Dendritic cell treated with granulocyte-macrophage colony-stimulating factor and Interleukin-4, amounts not matched to agents 40 ng/mL and 50 ng/mL, for 4 days (primary cell): ENCODE data around the gene PRKRIP1.
A peak's percentile ranks its signal among the peaks of the same experiment; 100 is the strongest.
"Not testable (repeated sequence)": the region's sequence is repeated elsewhere in the genome, so short reads cannot be mapped to it uniquely, and the experiment has no call there.

Experiments
- H3K27ac Mint-ChIP-seq: one replicate; pipeline ENCODE4 v1.8.0; 2022; ENCODE audit warnings: mild to moderate bottlenecking, mixed read lengths
- H3K27me3 Mint-ChIP-seq: one replicate; pipeline ENCODE4 v1.8.0; 2022; ENCODE audit warnings: mild to moderate bottlenecking, mixed read lengths
- H3K36me3 Mint-ChIP-seq: one replicate; pipeline ENCODE4 v1.8.0; 2022; ENCODE audit warnings: low read depth, mixed read lengths
- H3K4me1 Mint-ChIP-seq: one replicate; pipeline ENCODE4 v1.8.0; 2022; ENCODE audit warnings: low read depth, mixed read lengths
- H3K4me3 Mint-ChIP-seq: one replicate; pipeline ENCODE4 v1.8.0; 2022; ENCODE audit warnings: mild to moderate bottlenecking, moderate library complexity, mixed read lengths
- H3K9me3 Mint-ChIP-seq: one replicate; pipeline ENCODE4 v1.8.0; 2022; ENCODE audit warnings: mixed read lengths
- intact Hi-C: fragments of 100-400 bp; cut with micrococcal nuclease; formaldehyde crosslinking; loops from one replicate; pipeline ENCODE4 v1.15.0; 2022

PRKRIP1 gene

DNA sequence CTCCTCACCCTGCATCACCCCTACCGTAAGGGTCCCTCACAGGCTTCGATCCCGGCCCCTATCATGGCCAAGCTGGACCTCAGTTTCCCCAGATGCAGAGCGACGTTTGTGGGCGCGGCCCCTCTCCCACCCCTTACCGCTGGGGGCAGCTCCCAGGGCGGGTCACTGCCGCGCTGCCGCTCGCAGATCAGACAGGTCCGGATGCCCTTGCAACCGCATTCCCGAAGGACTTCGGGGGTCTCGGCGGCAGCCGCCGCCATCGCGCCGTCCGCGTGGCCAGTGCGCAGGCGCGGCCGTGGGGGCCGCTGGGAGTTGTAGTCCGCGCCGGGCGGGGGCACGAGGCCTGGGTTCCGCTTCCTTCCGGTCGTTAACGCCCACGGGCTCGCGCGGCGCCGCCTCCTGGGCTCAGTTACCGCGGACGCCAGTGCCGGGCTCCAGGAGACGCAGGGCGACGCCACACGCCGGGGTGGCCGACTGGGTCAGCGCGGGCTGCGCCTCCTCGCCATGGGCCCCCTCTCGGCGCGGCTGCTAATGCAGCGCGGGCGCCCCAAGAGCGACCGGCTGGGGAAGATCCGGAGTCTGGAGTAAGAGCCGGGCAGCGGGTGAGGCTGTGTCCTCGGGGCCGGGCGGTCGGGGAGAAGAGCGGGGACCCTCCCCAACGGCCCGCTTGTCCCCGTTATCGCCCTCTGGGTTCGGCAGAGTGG is 68.6 kb downstream of the PRKRIP1 start, which contains the start of the genes ALKBH4 and LRWD1:
ALKBH4 (minus strand) TSS at position 287 of the 704 bp plus-strand sequence; CDS start at position 260, 27 bp downstream.
LRWD1 (plus strand) TSS at position 408 of the 704 bp plus-strand sequence; CDS start at position 505, 97 bp downstream.
- H3K9me3 Mint-ChIP-seq = no peaks in the 10 kb centered on the region
- intact Hi-C loops = loop anchor here (2.0 kb wide), 1 partner anchor 34 kb away; no protein-coding TSS in a partner anchor
- H3K27me3 Mint-ChIP-seq = peaks cover 6% of the 10 kb centered on the region
- peak within 1 kb of the TSS; percentile 94 for H3K4me3 Mint-ChIP-seq
- H3K36me3 Mint-ChIP-seq = peaks cover 67% of the 10 kb centered on the region
- peak within 1 kb of the TSS; percentile 91 for H3K27ac Mint-ChIP-seq
- peaks cover 40% of the 10 kb centered on the region for H3K4me1 Mint-ChIP-seq

DNA sequence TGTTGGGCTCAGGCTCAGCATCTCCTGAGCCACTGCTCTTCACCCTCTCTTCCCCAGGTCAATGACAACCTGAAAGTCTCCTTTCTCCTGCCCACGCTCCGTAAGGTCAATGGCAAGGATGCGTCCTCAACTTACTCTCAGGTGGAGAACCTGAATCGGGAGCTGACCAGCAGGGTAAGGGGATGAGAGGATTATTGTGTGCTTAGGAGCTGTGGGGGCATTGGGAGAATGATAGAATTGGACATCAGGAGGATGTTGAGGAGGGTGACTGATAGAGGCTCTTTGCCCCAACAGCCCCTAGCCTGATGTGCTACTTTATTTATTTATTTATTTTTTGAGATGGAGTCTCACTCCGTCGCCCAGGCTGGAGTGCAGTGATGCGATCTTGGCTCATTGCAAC is 69.9 kb downstream of the PRKRIP1 start:
- H3K36me3 Mint-ChIP-seq = peaks cover 57% of the 10 kb centered on the region
- H3K27ac Mint-ChIP-seq = peak overlapping the region; percentile 91
- H3K4me3 Mint-ChIP-seq = no peak overlapping the region
- peaks cover 38% of the 10 kb centered on the region for H3K4me1 Mint-ChIP-seq
- no peaks in the 10 kb centered on the region for H3K9me3 Mint-ChIP-seq
- H3K27me3 Mint-ChIP-seq = peaks cover 6% of the 10 kb centered on the region
- intact Hi-C loops = no loop called here

DNA sequence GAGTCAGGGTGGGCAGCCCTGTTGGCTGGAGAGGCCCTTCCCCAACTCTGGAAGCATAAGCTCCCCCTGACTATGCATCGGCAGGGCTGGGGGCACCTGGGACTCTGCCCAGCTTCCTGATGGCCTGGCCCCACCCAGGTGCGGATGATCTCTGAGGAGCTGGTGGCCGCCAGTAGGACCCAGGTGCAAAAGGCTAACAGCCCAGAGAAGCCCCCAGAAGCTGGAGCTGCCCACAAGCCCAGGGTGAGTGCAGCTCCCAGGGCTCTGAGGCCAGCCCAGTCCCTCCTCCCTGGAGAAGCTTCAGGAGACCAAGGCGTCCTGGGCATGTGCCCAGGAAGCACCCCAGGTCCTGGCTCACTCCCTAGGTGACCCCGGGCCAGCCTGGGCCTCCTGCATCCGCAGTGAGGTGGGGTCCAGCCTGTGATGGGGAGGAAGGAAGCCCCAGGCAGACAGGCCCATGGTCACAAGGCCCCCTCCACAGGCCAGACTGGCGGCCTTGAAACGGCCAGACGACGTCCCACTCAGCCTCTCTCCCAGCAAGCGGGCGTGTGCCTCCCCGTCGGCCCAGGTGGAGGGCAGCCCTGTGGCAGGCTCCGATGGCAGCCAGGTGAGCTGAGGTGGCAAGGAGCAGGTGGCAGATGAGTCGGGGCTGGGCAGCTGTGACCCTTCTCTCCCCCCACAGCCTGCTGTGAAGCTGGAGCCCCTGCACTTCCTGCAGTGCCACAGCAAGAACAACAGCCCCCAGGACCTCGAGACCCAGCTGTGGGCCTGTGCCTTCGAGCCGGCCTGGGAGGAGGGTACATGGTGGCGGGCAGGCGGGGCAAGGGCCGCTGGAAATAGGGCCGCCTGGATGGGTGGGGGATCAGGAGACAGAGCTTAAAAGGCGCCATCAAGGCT is 71.7 kb downstream of the PRKRIP1 start:
- H3K4me1 Mint-ChIP-seq = peaks cover 28% of the 10 kb centered on the region
- intact Hi-C loops = no loop called here
- H3K27me3 Mint-ChIP-seq = peaks cover 6% of the 10 kb centered on the region
- no peak overlapping the region for H3K27ac Mint-ChIP-seq
- H3K9me3 Mint-ChIP-seq = no peaks in the 10 kb centered on the region
- H3K36me3 Mint-ChIP-seq = peaks cover 63% of the 10 kb centered on the region
- no peak overlapping the region for H3K4me3 Mint-ChIP-seq

DNA sequence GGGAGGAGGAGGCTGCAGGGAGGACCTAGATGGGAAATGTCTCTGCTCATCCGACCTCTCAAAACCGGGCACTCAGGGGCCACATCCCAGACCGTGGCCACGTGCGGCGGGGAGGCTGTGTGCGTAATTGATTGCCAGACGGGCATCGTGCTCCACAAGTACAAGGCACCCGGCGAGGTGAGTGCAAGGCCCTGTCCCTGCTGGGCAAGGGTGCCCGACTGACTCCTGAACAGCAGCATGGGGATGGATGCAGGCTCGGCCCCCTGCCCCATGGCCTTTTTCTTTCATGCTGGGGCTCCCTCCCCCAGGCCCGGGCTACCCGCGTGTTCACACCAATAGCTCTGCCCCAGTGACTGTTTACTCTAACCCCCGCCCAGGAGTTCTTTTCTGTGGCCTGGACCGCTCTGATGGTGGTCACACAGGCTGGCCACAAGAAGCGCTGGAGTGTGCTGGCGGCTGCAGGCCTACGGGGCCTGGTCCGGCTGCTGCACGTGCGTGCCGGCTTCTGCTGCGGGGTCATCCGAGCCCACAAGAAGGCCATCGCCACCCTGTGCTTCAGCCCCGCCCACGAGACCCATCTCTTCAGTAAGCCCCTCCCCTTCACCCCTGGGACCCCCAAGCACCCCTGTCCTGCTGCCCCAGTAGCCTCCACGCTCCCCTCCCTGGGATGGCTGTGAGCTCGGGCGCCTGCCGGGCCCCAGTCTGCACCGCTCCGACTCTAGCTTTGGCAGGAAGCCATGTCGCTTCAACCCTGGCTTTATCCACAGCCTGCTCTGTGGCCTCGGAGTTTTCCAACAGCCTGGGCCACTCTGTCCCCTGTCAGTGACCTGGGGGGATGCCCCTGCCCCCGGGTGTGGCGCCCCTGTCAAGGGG is 72.6 kb downstream of the PRKRIP1 start:
- intact Hi-C loops = no loop called here
- Mint-ChIP-seq H3K4me1 (peaks cover 25% of the 10 kb centered on the region), H3K4me3 (no peak overlapping the region), H3K27ac (no peak overlapping the region), H3K36me3 (peaks cover 72% of the 10 kb centered on the region), H3K27me3 (peaks cover 6% of the 10 kb centered on the region), H3K9me3 (no peaks in the 10 kb centered on the region)

GRCh38 chr7:102469351-102469971 is 73.3 kb downstream of the PRKRIP1 start:
- Mint-ChIP-seq H3K9me3 (no peaks in the 10 kb centered on the region), H3K4me3 (no peak overlapping the region), H3K4me1 (peaks cover 18% of the 10 kb centered on the region), H3K27ac (no peak overlapping the region), H3K36me3 (peaks cover 71% of the 10 kb centered on the region), H3K27me3 (peaks cover 6% of the 10 kb centered on the region)
- intact Hi-C loops = no loop called here

DNA sequence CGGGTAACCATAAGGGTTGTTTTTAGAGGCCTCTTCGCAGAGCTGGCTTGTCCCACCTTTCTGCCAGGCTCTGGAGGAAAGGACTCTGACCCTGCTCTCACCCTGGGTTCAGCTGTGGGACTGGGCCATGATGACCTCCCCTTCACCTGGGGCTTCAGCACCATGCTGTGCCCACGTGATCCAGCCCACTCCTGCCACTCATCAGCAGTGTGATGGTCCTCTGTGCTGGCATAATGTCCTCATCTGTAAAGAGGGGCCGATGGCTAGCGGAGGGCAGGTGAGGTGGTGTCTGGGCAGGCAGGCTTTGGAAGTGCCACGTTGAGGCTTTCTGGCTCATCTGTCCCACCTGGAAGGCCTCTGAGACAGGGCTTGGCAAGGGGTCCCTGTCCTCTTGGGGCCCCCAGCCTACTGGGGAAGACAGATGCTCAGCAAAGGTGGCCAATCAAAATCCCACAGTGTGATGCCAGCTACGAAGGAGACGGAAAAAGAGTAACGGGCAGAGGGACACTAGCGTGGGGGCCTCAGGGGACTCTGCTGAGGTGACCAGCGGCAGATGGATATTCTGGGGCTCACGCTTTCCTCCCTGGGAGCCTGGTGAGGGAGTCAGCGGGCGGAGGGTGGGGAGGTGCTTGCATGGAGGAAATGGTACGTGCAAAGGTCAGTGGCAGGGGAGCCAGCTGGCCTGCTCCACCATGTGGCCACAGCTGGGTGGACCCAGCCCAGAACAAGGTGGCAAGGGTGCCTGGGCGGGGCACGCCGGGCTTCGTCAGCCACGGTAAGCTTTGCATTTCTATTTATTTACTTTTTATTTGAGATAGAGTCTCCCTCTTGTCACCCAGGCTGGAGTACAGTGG is 74.0 kb downstream of the PRKRIP1 start:
- no peaks in the 10 kb centered on the region for H3K9me3 Mint-ChIP-seq
- H3K4me3 Mint-ChIP-seq = no peak overlapping the region
- peaks cover 6% of the 10 kb centered on the region for H3K27me3 Mint-ChIP-seq
- H3K27ac Mint-ChIP-seq = no peak overlapping the region
- H3K4me1 Mint-ChIP-seq = peaks cover 16% of the 10 kb centered on the region
- H3K36me3 Mint-ChIP-seq = peaks cover 64% of the 10 kb centered on the region
- intact Hi-C loops = no loop called here

GRCh38 chr7:102471791-102472125 is 75.6 kb downstream of the PRKRIP1 start:
- Mint-ChIP-seq H3K36me3 (peaks cover 59% of the 10 kb centered on the region), H3K4me1 (peaks cover 5% of the 10 kb centered on the region), H3K27ac (peak overlapping the region; percentile 38), H3K4me3 (no peak overlapping the region), H3K27me3 (no peaks in the 10 kb centered on the region), H3K9me3 (no peaks in the 10 kb centered on the region)
- intact Hi-C loops = no loop called here

DNA sequence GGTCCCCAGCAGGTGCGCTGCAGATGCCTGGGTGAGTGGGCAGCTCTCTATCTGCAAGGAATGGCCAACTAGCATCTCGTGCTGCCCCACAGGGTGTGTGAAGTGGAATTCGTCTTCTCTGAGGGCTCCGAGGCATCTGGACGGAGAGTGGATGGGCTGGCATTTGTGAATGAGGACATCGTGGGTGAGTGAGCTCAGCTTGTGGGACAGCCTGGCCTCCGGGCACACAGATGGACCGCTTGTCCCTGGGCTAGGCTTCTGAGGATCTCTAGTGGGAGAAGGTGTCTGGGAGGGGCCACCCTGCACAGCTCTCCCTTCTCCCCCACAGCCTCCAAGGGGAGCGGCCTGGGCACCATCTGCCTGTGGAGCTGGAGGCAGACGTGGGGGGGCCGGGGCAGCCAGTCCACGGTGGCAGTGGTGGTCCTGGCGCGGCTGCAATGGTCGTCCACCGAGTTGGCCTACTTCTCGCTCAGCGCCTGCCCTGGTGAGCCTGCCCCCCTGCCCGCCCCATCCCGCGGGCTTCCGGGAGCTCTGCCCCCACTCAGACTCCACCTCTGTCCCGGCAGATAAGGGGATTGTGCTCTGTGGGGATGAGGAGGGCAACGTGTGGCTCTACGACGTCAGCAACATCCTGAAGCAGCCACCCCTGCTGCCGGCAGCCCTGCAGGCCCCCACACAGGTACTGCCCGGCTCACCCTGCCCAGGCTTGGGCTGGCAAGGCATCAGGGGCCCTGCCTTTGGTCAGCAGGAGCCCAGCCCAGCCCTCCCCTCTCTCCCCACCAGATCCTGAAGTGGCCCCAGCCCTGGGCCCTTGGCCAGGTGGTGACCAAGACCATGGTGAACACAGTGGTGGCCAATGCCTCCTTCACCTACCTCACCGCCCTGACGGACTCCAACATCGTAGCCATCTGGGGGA is 76.2 kb downstream of the PRKRIP1 start:
- intact Hi-C loops = no loop called here
- Mint-ChIP-seq H3K9me3 (no peaks in the 10 kb centered on the region), H3K27me3 (no peaks in the 10 kb centered on the region), H3K27ac (no peak overlapping the region), H3K4me3 (no peak overlapping the region), H3K36me3 (peaks cover 53% of the 10 kb centered on the region), H3K4me1 (peaks cover 5% of the 10 kb centered on the region)

GRCh38 chr7:102473271-102473991 is 77.3 kb downstream of the PRKRIP1 start:
- intact Hi-C loops = no loop called here
- Mint-ChIP-seq H3K27ac (no peak overlapping the region), H3K9me3 (no peaks in the 10 kb centered on the region), H3K4me3 (no peak overlapping the region), H3K4me1 (peaks cover 5% of the 10 kb centered on the region), H3K27me3 (no peaks in the 10 kb centered on the region), H3K36me3 (peaks cover 42% of the 10 kb centered on the region)

DNA sequence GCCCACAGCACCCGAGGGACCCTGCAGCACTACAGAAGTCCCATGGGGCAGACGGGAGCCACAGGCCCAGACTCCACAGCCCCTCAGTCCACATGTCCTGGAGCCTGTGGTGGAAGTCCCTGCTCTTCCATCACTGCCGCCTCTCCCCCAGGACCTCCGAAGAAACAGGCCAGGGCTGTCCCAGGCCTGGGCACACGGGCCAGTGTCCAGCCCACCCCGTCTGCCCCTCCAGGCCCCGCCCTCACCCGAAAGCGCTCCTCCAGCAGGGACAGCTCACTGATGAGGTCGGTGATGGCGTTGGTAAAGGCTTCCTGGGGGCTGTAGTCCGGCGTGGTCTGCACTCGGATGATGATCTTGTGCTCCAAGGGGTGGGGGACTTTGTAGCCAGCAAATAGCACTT is 78.0 kb downstream of the PRKRIP1 start:
- intact Hi-C loops, H3K4me3 Mint-ChIP-seq, H3K27ac Mint-ChIP-seq, H3K9me3 Mint-ChIP-seq, H3K27me3 Mint-ChIP-seq, H3K4me1 Mint-ChIP-seq: not testable (repeated sequence)
- H3K36me3 Mint-ChIP-seq = peaks cover 35% of the 10 kb centered on the region

GRCh38 chr7:102474736-102475435 is 78.7 kb downstream of the PRKRIP1 start:
- H3K4me1 Mint-ChIP-seq, H3K4me3 Mint-ChIP-seq, H3K27ac Mint-ChIP-seq, intact Hi-C loops, H3K9me3 Mint-ChIP-seq, H3K27me3 Mint-ChIP-seq: not testable (repeated sequence)
- peaks cover 33% of the 10 kb centered on the region for H3K36me3 Mint-ChIP-seq
